CD8-positive, alpha-beta memory T cell (primary cell): Measurements from ENCODE around the gene PLAC9. TPM values are rescaled to one million over a fixed set of nuclear protein-coding genes. Genes with fewer than 3 reads are reported as not detected.
"Not testable (repeated sequence)": the region's sequence is repeated elsewhere in the genome, so short reads cannot be mapped to it uniquely, and the experiment has no call there.

Source experiments
- CTCF ChIA-PET: fragments of 350-600 bp; sonication (Branson Sonifier 250); formaldehyde crosslinking; loops from one replicate; lab custom pipeline; 2021; ENCODE audit warnings: antibody characterized with exemption; lab: Charles Lee
- POLR2A ChIA-PET: fragments of 350-600 bp; sonication (Branson Sonifier 250); formaldehyde crosslinking; loops from one replicate; lab custom pipeline; 2021; ENCODE audit warnings: antibody characterized with exemption; lab: Charles Lee
- DNase-seq, 5 donors: peaks; one replicate each; pipeline versions ENCODE4 v3.0.0 to v3.0.0-alpha.2; 2020 to 2022; ENCODE audit warnings: mixed read lengths in 1 of 5
- H3K27ac ChIP-seq: one replicate; pipeline ENCODE4 v1.7.0; 2013; ENCODE audit warnings: low read depth, mild to moderate bottlenecking, low read length, moderate library complexity
- H3K27me3 ChIP-seq: 2 replicates; pipeline ENCODE4 v1.7.0; 2013; ENCODE audit warnings: low read length, mild to moderate bottlenecking; ENCODE audit not compliant: insufficient read depth, poor library complexity, severe bottlenecking
- H3K36me3 ChIP-seq: 2 replicates; pipeline ENCODE4 v1.7.0; 2013; ENCODE audit warnings: mild to moderate bottlenecking, low read length, moderate library complexity; ENCODE audit not compliant: insufficient read depth
- H3K4me1 ChIP-seq: 2 replicates; pipeline ENCODE4 v1.7.0; 2013; ENCODE audit warnings: mild to moderate bottlenecking, low read length, moderate library complexity; ENCODE audit not compliant: insufficient read depth
- H3K4me3 ChIP-seq: 2 replicates; pipeline ENCODE4 v1.7.0; 2013; ENCODE audit warnings: mild to moderate bottlenecking, low read length
- H3K9me3 ChIP-seq: 2 replicates; pipeline ENCODE4 v1.7.0; 2013; ENCODE audit warnings: mild to moderate bottlenecking, low read length
- H3K27ac Mint-ChIP-seq, 8 donors: one replicate each; pipeline ENCODE4 v1.8.0; 2020 to 2021; ENCODE audit warnings: mixed read lengths in 8 of 8, mild to moderate bottlenecking in 6 of 8, inconsistent platforms in 3 of 8, moderate library complexity in 3 of 8
- H3K27me3 Mint-ChIP-seq, 2 donors: one replicate each; pipeline ENCODE4 v1.8.0; 2020 to 2021; ENCODE audit warnings: mixed read lengths in 2 of 2, mild to moderate bottlenecking in 1 of 2, moderate library complexity in 1 of 2
- H3K36me3 Mint-ChIP-seq, 3 donors: one replicate each; pipeline ENCODE4 v1.8.0; 2020 to 2021; ENCODE audit warnings: mixed read lengths in 3 of 3, inconsistent platforms in 1 of 3, mild to moderate bottlenecking in 1 of 3
- H3K4me1 Mint-ChIP-seq, 3 donors: one replicate each; pipeline ENCODE4 v1.8.0; 2020 to 2021; ENCODE audit warnings: mixed read lengths in 3 of 3, inconsistent platforms in 1 of 3, mild to moderate bottlenecking in 1 of 3
- H3K4me3 Mint-ChIP-seq, 7 donors: one replicate each; pipeline ENCODE4 v1.8.0; 2020 to 2021; ENCODE audit warnings: mixed read lengths in 7 of 7, mild to moderate bottlenecking in 6 of 7, moderate library complexity in 4 of 7, inconsistent platforms in 2 of 7
- H3K9me3 Mint-ChIP-seq, 5 donors: one replicate each; pipeline ENCODE4 v1.8.0; 2020 to 2022; ENCODE audit warnings: mixed read lengths in 5 of 5, mild to moderate bottlenecking in 3 of 5, moderate library complexity in 2 of 5, inconsistent platforms in 1 of 5
- polyA plus RNA-seq: library from polyadenylated mRNA; unstranded; fragments of 300-500 nt; fragmentation: Illumina TruSeq; gene quantifications from one replicate; pipeline ENCODE4 v1.2.3, GENCODE V29; 2021
- total RNA-seq, 2 experiments: library from RNA; stranded (reverse); gene quantifications; one replicate each; pipeline ENCODE4 v1.2.3, GENCODE V29; 2021

PLAC9 gene
- total and polyA plus RNA-seq, 3 experiments from 2014 or later: not detected

GRCh38 chr10:80141696-80142460, 9.3 kb downstream of the PLAC9 start:
- peaks cover 19 to 26% of the 10 kb centered on the region in 2 donors for H3K27me3 Mint-ChIP-seq
- no peaks in the 10 kb centered on the region for H3K36me3 Mint-ChIP-seq
- no peak overlapping the region for H3K27ac ChIP-seq
- POLR2A ChIA-PET: no interaction called here
- peaks cover 1% of the 10 kb centered on the region for H3K27me3 ChIP-seq
- H3K36me3 ChIP-seq: no peaks in the 10 kb centered on the region
- no peaks in the 10 kb centered on the region for H3K9me3 ChIP-seq
- CTCF ChIA-PET: interaction anchor here (1.2 to 6.8 kb wide), 3 partner anchors 9 to 80 kb away, joined by 3 to 62 read pairs (median 3); no protein-coding TSS in a partner anchor
- H3K4me1 Mint-ChIP-seq: peaks cover 17 to 23% (median 22%) of the 10 kb centered on the region in 3 donors
- no peak overlapping the region for H3K4me3 Mint-ChIP-seq
- H3K4me3 ChIP-seq: no peak overlapping the region
- DNase-seq: no peak
- H3K9me3 Mint-ChIP-seq: no peaks in the 10 kb centered on the region
- H3K4me1 ChIP-seq: peaks cover 14% of the 10 kb centered on the region
- H3K27ac Mint-ChIP-seq: peak overlapping the region in 1 of 8 donors; percentile 76

- peaks cover 0 to 1% (median 0%) of the 10 kb centered on the region in 5 donors for H3K9me3 Mint-ChIP-seq
- peak overlapping the region; percentile 29 to 85 (median 72) for H3K27ac Mint-ChIP-seq
- H3K27me3 Mint-ChIP-seq: peaks cover 13 to 14% of the 10 kb centered on the region in 2 donors
- Histone ChIP-seq H3K36me3 (no peaks in the 10 kb centered on the region), H3K27ac (no peak overlapping the region), H3K4me3 (peak overlapping the region; percentile 25), H3K9me3 (peaks cover under 1% of the 10 kb centered on the region), H3K4me1 (peaks cover 14% of the 10 kb centered on the region), H3K27me3 (no peaks in the 10 kb centered on the region)
- peak overlapping the region; percentile 77 to 91 (median 82) for H3K4me3 Mint-ChIP-seq
- H3K36me3 Mint-ChIP-seq: peaks cover 4 to 8% (median 6%) of the 10 kb centered on the region in 3 donors
- ChIA-PET CTCF (interaction anchor here (0.7 to 6.8 kb wide), 34 partner anchors 8 to 117 kb away, joined by 3 to 62 read pairs (median 4); partner anchors contain the start of gene ANXA11), POLR2A (interaction anchor here (0.6 to 2.4 kb wide), 3 partner anchors 44 to 78 kb away, joined by 4 to 15 read pairs (median 10); no protein-coding TSS in a partner anchor)
- DNase-seq: peak in 3 of 5 donors; percentile 3 to 52 (median 26)
- H3K4me1 Mint-ChIP-seq: peaks cover 17 to 23% (median 22%) of the 10 kb centered on the region in 3 donors
These were observed 11.7 kb downstream of the PLAC9 start for GRCh38 chr10:80144067-80144695.

GRCh38 chr10:80144696-80145131, 12.2 kb downstream of the PLAC9 start:
- Mint-ChIP-seq H3K27ac (peak overlapping the region; percentile 40 to 85 (median 76)), H3K9me3 (peaks cover 0 to 7% (median 0%) of the 10 kb centered on the region in 5 donors), H3K4me1 (peaks cover 17 to 23% (median 22%) of the 10 kb centered on the region in 3 donors), H3K4me3 (peak overlapping the region; percentile 77 to 88 (median 82)), H3K27me3 (peaks cover 10 to 11% of the 10 kb centered on the region in 2 donors), H3K36me3 (peaks cover 8 to 14% (median 12%) of the 10 kb centered on the region in 3 donors)
- Histone ChIP-seq H3K4me1 (peaks cover 14% of the 10 kb centered on the region), H3K36me3 (no peaks in the 10 kb centered on the region), H3K4me3 (no peak overlapping the region), H3K27ac (no peak overlapping the region), H3K9me3 (peaks cover 5% of the 10 kb centered on the region), H3K27me3 (no peaks in the 10 kb centered on the region)
- ChIA-PET CTCF (interaction anchor here (0.9 to 6.8 kb wide), 18 partner anchors 8 to 86 kb away, joined by 3 to 62 read pairs (median 5); partner anchors contain the start of gene ANXA11), POLR2A (interaction anchor here (1.4 to 2.4 kb wide), 2 partner anchors 43 to 78 kb away, joined by 10 to 15 read pairs; no protein-coding TSS in a partner anchor)
- DNase-seq: peak in 2 of 5 donors; percentile 11 to 32

GRCh38 chr10:80145406-80146308, 13.1 kb downstream of the PLAC9 start:
- H3K27ac ChIP-seq, H3K27me3 Mint-ChIP-seq, H3K36me3 ChIP-seq, H3K9me3 Mint-ChIP-seq, POLR2A ChIA-PET, H3K27me3 ChIP-seq, DNase-seq, H3K4me3 ChIP-seq, H3K9me3 ChIP-seq: not testable (repeated sequence)
- H3K4me1 Mint-ChIP-seq: peaks cover 17 to 23% (median 22%) of the 10 kb centered on the region in 3 donors
- H3K4me3 Mint-ChIP-seq: peak overlapping the region in 1 of 7 donors; percentile 88
- CTCF ChIA-PET: interaction anchor here (1.8 to 6.8 kb wide), 5 partner anchors 15 to 76 kb away, joined by 9 to 62 read pairs (median 11); no protein-coding TSS in a partner anchor
- peak overlapping the region in 7 of 8 donors; percentile 39 to 82 (median 52) for H3K27ac Mint-ChIP-seq
- peaks cover 12 to 22% (median 18%) of the 10 kb centered on the region in 3 donors for H3K36me3 Mint-ChIP-seq
- peaks cover 14% of the 10 kb centered on the region for H3K4me1 ChIP-seq

GRCh38 chr10:80146918-80147317, 14.4 kb downstream of the PLAC9 start:
- Mint-ChIP-seq H3K4me1 (peaks cover 17 to 23% (median 22%) of the 10 kb centered on the region in 3 donors), H3K27me3 (peaks cover 0 to 3% of the 10 kb centered on the region in 2 donors), H3K9me3 (peaks cover 0 to 7% (median 4%) of the 10 kb centered on the region in 5 donors), H3K4me3 (peak overlapping the region in 1 of 7 donors; percentile 28), H3K27ac (peak overlapping the region in 4 of 8 donors; percentile 12 to 48 (median 41)), H3K36me3 (peaks cover 19 to 34% (median 24%) of the 10 kb centered on the region in 3 donors)
- H3K4me1 ChIP-seq: peaks cover 14% of the 10 kb centered on the region
- H3K9me3 ChIP-seq: peaks cover 5% of the 10 kb centered on the region
- no peaks in the 10 kb centered on the region for H3K27me3 ChIP-seq
- no peak overlapping the region for H3K4me3 ChIP-seq
- peaks cover 4% of the 10 kb centered on the region for H3K36me3 ChIP-seq
- H3K27ac ChIP-seq: no peak overlapping the region
- DNase-seq: no peak
- ChIA-PET CTCF (interaction anchor here (3.9 kb wide), 1 partner anchor 75 kb away, joined by 23 read pairs; no protein-coding TSS in a partner anchor), POLR2A (interaction anchor here (0.5 to 0.7 kb wide), 2 partner anchors 61 to 73 kb away, joined by 3 to 5 read pairs; no protein-coding TSS in a partner anchor)

GRCh38 chr10:80148166-80148805, 15.8 kb downstream of the PLAC9 start:
- no peak for DNase-seq
- no peak overlapping the region for H3K4me3 Mint-ChIP-seq
- ChIA-PET CTCF (interaction anchor here (0.7 to 3.9 kb wide), 2 partner anchors 56 to 73 kb away, joined by 3 to 23 read pairs; no protein-coding TSS in a partner anchor), POLR2A (interaction anchor here (0.8 kb wide), 1 partner anchor 39 kb away, joined by 3 read pairs; no protein-coding TSS in a partner anchor)
- H3K4me1 Mint-ChIP-seq: peaks cover 17 to 23% (median 22%) of the 10 kb centered on the region in 3 donors
- Histone ChIP-seq H3K36me3 (peaks cover 12% of the 10 kb centered on the region), H3K9me3 (peaks cover 5% of the 10 kb centered on the region), H3K27ac (no peak overlapping the region), H3K4me3 (no peak overlapping the region), H3K27me3 (no peaks in the 10 kb centered on the region), H3K4me1 (peaks cover 14% of the 10 kb centered on the region)
- H3K27me3 Mint-ChIP-seq: peaks cover 0 to 3% of the 10 kb centered on the region in 2 donors
- peak overlapping the region in 6 of 8 donors; percentile 27 to 85 (median 72) for H3K27ac Mint-ChIP-seq
- peaks cover 0 to 7% (median 4%) of the 10 kb centered on the region in 5 donors for H3K9me3 Mint-ChIP-seq
- H3K36me3 Mint-ChIP-seq: peaks cover 24 to 47% (median 25%) of the 10 kb centered on the region in 3 donors
